Ascending aorta (tissue), 2 donors: ENCODE results near the gene XRN1. TPM values are rescaled to one million over a fixed set of nuclear protein-coding genes. Genes with fewer than 3 reads are reported as not detected.
"Not testable (repeated sequence)": the region's sequence is repeated elsewhere in the genome, so short reads cannot be mapped to it uniquely, and the experiment has no call there.

Experiments
- DNase-seq, 2 donors: peaks; one replicate each; pipeline ENCODE4 v3.0.0-alpha.2; 2019; ENCODE audit warnings: low spot score in 2 of 2
- H3K27ac ChIP-seq, 2 donors: fragments of 200-600 bp; sonication (generic); one replicate each; pipeline ENCODE4 v1.5.1; 2016 to 2017; ENCODE audit warnings: mild to moderate bottlenecking in 1 of 2
- H3K27me3 ChIP-seq: fragments of 200-600 bp; sonication (generic); one replicate; pipeline ENCODE4 v1.5.1; 2017
- H3K36me3 ChIP-seq, 2 donors: fragments of 200-600 bp; sonication (generic); one replicate each; pipeline ENCODE4 v1.5.1; 2016
- H3K4me1 ChIP-seq, 2 donors: fragments of 200-600 bp; sonication (generic); one replicate each; pipeline ENCODE4 v1.5.1; 2016 to 2017; ENCODE audit warnings: mild to moderate bottlenecking in 1 of 2
- H3K4me3 ChIP-seq, 2 donors: fragments of 200-600 bp; sonication (generic); one replicate each; pipeline ENCODE4 v1.5.1; 2016 to 2017; ENCODE audit warnings: mild to moderate bottlenecking in 1 of 2
- H3K9me3 ChIP-seq, 2 donors: fragments of 200-600 bp; sonication (generic); one replicate each; pipeline ENCODE4 v1.5.1; 2016
- CTCF ChIP-seq, 3 experiments: fragments of 200-600 bp in 2 of 3; fragments of 450-650 bp in 1 of 3; sonication (generic) in 2 of 3; IDR thresholded peaks; one replicate each; pipeline ENCODE4 v1.5.1; 2016 to 2019; ENCODE audit warnings: antibody characterized with exemption in 3 of 3, mild to moderate bottlenecking in 1 of 3, moderate library complexity in 1 of 3
- intact Hi-C: fragments of 100-400 bp; cut with DNase I; formaldehyde crosslinking; loops from one replicate; pipeline ENCODE4 v1.15.1; 2023
- total RNA-seq: library from RNA; depleted of rRNA; stranded (reverse); fragments of >200 nt; gene quantifications from one replicate; pipeline ENCODE4 v1.1.0, GENCODE V29; 2016

XRN1 gene
- total RNA-seq, 1 donor from 2014 or later, result 10.1 TPM

- H3K27ac ChIP-seq, result no peak overlapping the region
- H3K4me3 ChIP-seq, result no peak overlapping the region
- TF ChIP-seq CTCF (IDR thresholded peaks at IDR 0.05), result no peak
- intact Hi-C loops, result no loop called here
- H3K27me3 ChIP-seq, result no peaks in the 10 kb centered on the region
- no peak for DNase-seq
- H3K9me3 ChIP-seq, result no peaks in the 10 kb centered on the region
- no peaks in the 10 kb centered on the region for H3K4me1 ChIP-seq
- H3K36me3 ChIP-seq, result peaks cover 41 to 69% of the 10 kb centered on the region in 2 donors
These were observed 52.8 kb downstream of the XRN1 start for GRCh38 chr3:142394921-142395622.

DNA sequence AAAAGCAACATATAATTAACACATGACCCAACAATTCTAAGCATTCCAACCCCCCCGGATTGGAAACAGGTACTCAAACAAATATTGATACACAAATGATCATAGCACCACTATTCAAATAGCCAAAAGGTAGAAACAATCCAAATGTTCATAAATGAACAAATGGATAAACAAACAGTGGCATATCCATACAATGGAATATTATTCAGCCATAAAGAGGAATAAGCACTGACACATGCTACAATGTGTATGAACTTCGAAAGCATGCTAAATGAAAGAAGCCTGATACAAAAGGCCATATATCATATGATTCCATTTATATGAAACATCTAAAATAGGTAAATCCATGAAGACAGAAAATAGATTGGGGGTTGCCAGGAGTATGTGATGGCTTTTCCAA lies 62.8 kb downstream of the XRN1 start:
- Histone ChIP-seq H3K4me3 (no peak overlapping the region), H3K36me3 (peaks cover 68 to 75% of the 10 kb centered on the region in 2 donors), H3K4me1 (no peaks in the 10 kb centered on the region), H3K27ac (no peak overlapping the region), H3K27me3 (no peaks in the 10 kb centered on the region), H3K9me3 (peaks cover 0 to 5% of the 10 kb centered on the region in 2 donors)
- TF ChIP-seq CTCF (IDR thresholded peaks at IDR 0.05), result no peak
- intact Hi-C loops, result no loop called here
- no peak for DNase-seq

GRCh38 chr3:142374687-142375086 lies 73.2 kb downstream of the XRN1 start:
- H3K4me3 ChIP-seq, result no peak overlapping the region
- H3K9me3 ChIP-seq, result no peaks in the 10 kb centered on the region
- no peaks in the 10 kb centered on the region for H3K27me3 ChIP-seq
- no peak for TF ChIP-seq CTCF (IDR thresholded peaks at IDR 0.05)
- DNase-seq, result no peak
- no peaks in the 10 kb centered on the region for H3K4me1 ChIP-seq
- peaks cover 29 to 68% of the 10 kb centered on the region in 2 donors for H3K36me3 ChIP-seq
- H3K27ac ChIP-seq, result no peak overlapping the region
- intact Hi-C loops, result no loop called here

DNA sequence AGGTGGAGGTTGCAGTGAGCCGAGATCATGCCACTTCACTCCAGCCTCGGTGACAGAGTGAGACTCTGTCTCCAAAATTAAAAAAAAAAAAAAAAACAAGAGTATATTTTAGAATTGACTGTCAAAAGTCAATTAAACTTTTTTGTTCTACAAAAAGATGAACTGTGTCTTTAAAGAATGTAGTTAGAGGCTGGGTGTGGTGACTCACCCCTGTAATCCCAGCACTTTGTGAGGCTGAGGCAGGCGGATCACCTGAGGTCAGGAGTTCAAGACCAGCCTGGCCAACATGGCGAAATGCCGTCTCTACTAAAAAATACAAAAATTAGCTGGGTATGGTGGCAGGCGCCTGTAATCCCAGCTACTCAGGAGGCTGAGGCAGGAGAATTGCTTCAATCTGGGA lies 78.3 kb downstream of the XRN1 start:
- intact Hi-C loops, DNase-seq, H3K27ac ChIP-seq, H3K27me3 ChIP-seq, H3K4me3 ChIP-seq, H3K4me1 ChIP-seq, H3K9me3 ChIP-seq: not testable (repeated sequence)
- H3K36me3 ChIP-seq, result peaks cover 23 to 52% of the 10 kb centered on the region in 2 donors

DNA sequence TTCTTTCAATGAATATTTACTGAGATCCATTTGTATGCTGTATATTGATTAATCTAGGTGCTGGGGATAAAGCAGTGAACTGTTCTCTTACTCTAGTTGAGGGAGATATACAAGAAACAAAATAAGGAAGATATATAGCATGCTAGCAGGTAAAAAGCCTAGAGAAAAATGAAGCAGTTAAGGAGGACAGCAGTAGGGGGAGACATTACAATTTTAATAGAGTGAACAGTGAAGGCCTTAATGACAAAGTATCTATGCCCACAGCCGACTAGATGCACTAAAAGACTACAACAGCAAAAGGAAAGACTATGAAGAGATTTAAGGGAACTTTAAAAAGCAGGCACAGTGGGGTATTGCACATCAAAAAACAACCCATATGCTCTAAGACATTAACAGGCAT lies 81.4 kb downstream of the XRN1 start:
- no peak overlapping the region for H3K4me3 ChIP-seq
- no peak for TF ChIP-seq CTCF (IDR thresholded peaks at IDR 0.05)
- no peak overlapping the region for H3K27ac ChIP-seq
- intact Hi-C loops, result no loop called here
- no peaks in the 10 kb centered on the region for H3K9me3 ChIP-seq
- no peaks in the 10 kb centered on the region for H3K27me3 ChIP-seq
- H3K36me3 ChIP-seq, result peaks cover 34 to 48% of the 10 kb centered on the region in 2 donors
- DNase-seq, result no peak
- H3K4me1 ChIP-seq, result no peaks in the 10 kb centered on the region

DNA sequence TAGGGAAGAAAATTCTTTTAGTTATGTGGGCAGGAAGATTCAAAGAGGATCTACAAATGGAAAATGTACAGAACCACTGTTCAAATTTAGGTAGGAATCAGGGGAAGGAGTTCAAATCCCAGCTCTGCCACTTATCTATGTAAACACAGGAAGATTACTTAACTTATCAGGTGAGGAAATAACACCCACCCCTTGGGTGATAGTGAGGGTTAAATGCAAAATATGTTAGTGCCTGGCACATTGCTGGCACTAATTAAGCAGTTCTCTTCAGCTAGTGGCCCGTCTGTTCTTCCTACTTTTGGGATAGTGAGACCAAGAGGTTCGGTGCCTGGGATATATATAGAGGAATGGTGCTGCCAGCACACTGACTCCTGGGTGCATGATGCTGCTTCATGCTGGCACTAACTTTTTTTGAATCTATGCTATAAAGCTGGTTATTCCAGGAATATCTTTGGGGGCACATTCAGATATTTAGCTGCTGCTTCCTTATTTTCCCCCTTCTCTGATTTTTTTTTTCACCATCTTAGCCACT lies 83.8 kb downstream of the XRN1 start:
- DNase-seq, result no peak
- Histone ChIP-seq H3K4me1 (no peaks in the 10 kb centered on the region), H3K27me3 (no peaks in the 10 kb centered on the region), H3K4me3 (no peak overlapping the region), H3K36me3 (peaks cover 36 to 45% of the 10 kb centered on the region in 2 donors), H3K27ac (no peak overlapping the region), H3K9me3 (no peaks in the 10 kb centered on the region)
- intact Hi-C loops, result no loop called here
- no peak for TF ChIP-seq CTCF (IDR thresholded peaks at IDR 0.05)

GRCh38 chr3:142363433-142363832 lies 84.4 kb downstream of the XRN1 start:
- H3K9me3 ChIP-seq, H3K27ac ChIP-seq, intact Hi-C loops, H3K27me3 ChIP-seq, H3K4me3 ChIP-seq, H3K4me1 ChIP-seq, DNase-seq: not testable (repeated sequence)
- peaks cover 33 to 45% of the 10 kb centered on the region in 2 donors for H3K36me3 ChIP-seq
